A549 (cell line): ENCODE data around the gene ASPG. TPM values are rescaled to one million over a fixed set of nuclear protein-coding genes. Genes with fewer than 3 reads are reported as not detected.

Experiments
- ATAC-seq, 2 experiments: fragments of 200-7000 bp in 1 of 2; fragments of >200 bp in 1 of 2; cut with Nextera tagmentation in 1 of 2; cut with Tn5 transposase in 1 of 2; 3 replicates each; pipeline versions ENCODE4 v1.8.0 to v1.9.1; 2018 to 2020; ENCODE audit warnings: mild to moderate bottlenecking in 1 of 2, moderate library complexity in 1 of 2
- CTCF ChIA-PET: fragments of 300-600 bp; sonication (Branson Sonifier 250); formaldehyde crosslinking; extraction: SDS; loops from one replicate; lab custom pipeline; 2021; ENCODE audit warnings: antibody characterized with exemption, inconsistent platforms; lab: Yijun Ruan, JAX
- POLR2A ChIA-PET: fragments of 350-600 bp; formaldehyde crosslinking; extraction: SDS; loops from one replicate; lab custom pipeline; 2021; ENCODE audit warnings: antibody characterized with exemption, inconsistent platforms; lab: Yijun Ruan, JAX
- DNase-seq, 2 experiments: peaks; one replicate each; pipeline versions ENCODE4 v3.0.0 to v3.0.0-alpha.2; 2011 to 2016; ENCODE audit warnings: low read depth in 1 of 2, low spot score in 1 of 2
- FAIRE-seq: peaks from 2 replicates; lab custom pipeline; 2011; peaks lifted over from hg19 to GRCh38; lab: Jason Lieb, UNC
- H3K27ac ChIP-seq, 2 experiments: fragments of >200 bp; sonication (Bioruptor Twin); formaldehyde crosslinking; 3 replicates each; pipeline ENCODE4 v1.5.1; 2016 to 2017
- H3K4me1 ChIP-seq: fragments of >200 bp; sonication (Bioruptor Twin); formaldehyde crosslinking; 3 replicates; pipeline ENCODE4 v1.6.1; 2016
- H3K4me2 ChIP-seq: fragments of >200 bp; sonication (Bioruptor Twin); formaldehyde crosslinking; 3 replicates; pipeline ENCODE4 v1.6.1; 2016
- H3K4me3 ChIP-seq: fragments of >200 bp; sonication (Bioruptor Twin); formaldehyde crosslinking; 3 replicates; pipeline ENCODE4 v1.5.1; 2016
- H3K9me3 ChIP-seq: fragments of >200 bp; sonication (Bioruptor Twin); formaldehyde crosslinking; 3 replicates; pipeline ENCODE4 v1.6.1; 2016
- CBX8 ChIP-seq: fragments of 200-600 bp; sonication (generic); IDR thresholded peaks from 2 replicates; pipeline ENCODE4 v1.6.1; 2016
- CHD2 ChIP-seq: fragments of 150-350 bp; IDR thresholded peaks from 2 replicates; pipeline ENCODE4 v1.6.1; 2014; ENCODE audit warnings: low read length; ENCODE audit not compliant: partially characterized antibody
- CTCF ChIP-seq: fragments of >200 bp; sonication (Bioruptor Twin); formaldehyde crosslinking; IDR thresholded peaks from 3 replicates; pipeline ENCODE4 v1.5.1; 2016
- FOSB ChIP-seq: fragments of 250-450 bp; sonication (Bioruptor Pico); IDR thresholded peaks from 2 replicates; pipeline ENCODE4 v1.5.0; 2020; ENCODE audit warnings: mild to moderate bottlenecking, moderate library complexity
- FOXS1 ChIP-seq: fragments of 250-450 bp; sonication (Bioruptor Pico); IDR thresholded peaks from 2 replicates; pipeline ENCODE4 v1.5.0; 2020; ENCODE audit warnings: mild to moderate bottlenecking, moderate library complexity
- HMGXB4 ChIP-seq: fragments of 250-450 bp; sonication (Bioruptor Pico); IDR thresholded peaks from 2 replicates; pipeline ENCODE4 v1.5.0; 2021; ENCODE audit warnings: mild to moderate bottlenecking, moderate library complexity, borderline replicate concordance
- HOXB5 ChIP-seq: fragments of 250-450 bp; sonication (Bioruptor Pico); IDR thresholded peaks from 2 replicates; pipeline ENCODE4 v1.5.0; 2020; ENCODE audit warnings: mild to moderate bottlenecking, moderate library complexity
- KDM5A ChIP-seq: fragments of 200-600 bp; sonication (generic); IDR thresholded peaks from 2 replicates; pipeline ENCODE4 v1.6.1; 2016; ENCODE audit warnings: antibody characterized with exemption, mild to moderate bottlenecking
- MAZ ChIP-seq: fragments of 150-350 bp; IDR thresholded peaks from 2 replicates; pipeline ENCODE4 v1.6.1; 2014; ENCODE audit warnings: antibody characterized with exemption, low read depth, low read length, borderline replicate concordance
- RAD21 ChIP-seq, 2 experiments: fragments of >200 bp in 1 of 2; sonication (Bioruptor Twin) in 1 of 2; formaldehyde crosslinking in 1 of 2; IDR thresholded peaks in 1 of 2; conservative IDR thresholded peaks in 1 of 2; 2 replicates in 1 of 2; 3 replicates in 1 of 2; pipeline ENCODE4 v1.6.1; 2012 to 2018; ENCODE audit warnings: inconsistent platforms in 1 of 2
- RARB ChIP-seq: fragments of 250-450 bp; sonication (Bioruptor Pico); IDR thresholded peaks from 2 replicates; pipeline ENCODE4 v1.8.0; 2021; ENCODE audit warnings: mild to moderate bottlenecking, moderate library complexity
- REST ChIP-seq: fragments of 200-600 bp; sonication (generic); IDR thresholded peaks from 2 replicates; pipeline ENCODE4 v1.6.1; 2016; ENCODE audit warnings: antibody characterized with exemption, mild to moderate bottlenecking, moderate library complexity
- RFX5 ChIP-seq: fragments of 450-650 bp; IDR thresholded peaks from 2 replicates; pipeline ENCODE4 v1.7.1; 2014; ENCODE audit warnings: antibody characterized with exemption, mild to moderate bottlenecking, moderate library complexity
- RNF2 ChIP-seq: fragments of 200-600 bp; sonication (generic); IDR thresholded peaks from 2 replicates; pipeline ENCODE4 v1.6.1; 2016; ENCODE audit warnings: low read depth, mild to moderate bottlenecking, antibody characterized with exemption, moderate library complexity, borderline replicate concordance
- SMC3 ChIP-seq: fragments of >200 bp; sonication (Bioruptor Twin); formaldehyde crosslinking; IDR thresholded peaks from 3 replicates; pipeline ENCODE4 v1.6.1; 2018; ENCODE audit warnings: inconsistent platforms
- TFCP2L1 ChIP-seq: fragments of 250-450 bp; sonication (Bioruptor Pico); IDR thresholded peaks from 2 replicates; pipeline ENCODE4 v1.5.0; 2021; ENCODE audit warnings: mild to moderate bottlenecking
- TP53 ChIP-seq: fragments of 250-450 bp; sonication (Bioruptor Pico); IDR thresholded peaks from 2 replicates; pipeline ENCODE4 v1.5.0; 2021; ENCODE audit warnings: mild to moderate bottlenecking, moderate library complexity
- ZC3H11A ChIP-seq: fragments of 450-650 bp; IDR thresholded peaks from 2 replicates; pipeline ENCODE4 v1.6.1; 2014; ENCODE audit warnings: antibody characterized with exemption, mild to moderate bottlenecking
- ZFP36 ChIP-seq: fragments of 450-650 bp; IDR thresholded peaks from 2 replicates; pipeline ENCODE4 v1.6.1; 2014; ENCODE audit warnings: borderline replicate concordance; ENCODE audit not compliant: partially characterized antibody
- ZNF302 ChIP-seq: fragments of 250-450 bp; sonication (Bioruptor Pico); IDR thresholded peaks from 2 replicates; pipeline ENCODE4 v1.9.0; 2021; ENCODE audit warnings: inconsistent platforms, mild to moderate bottlenecking, moderate library complexity
- ZSCAN20 ChIP-seq: fragments of 250-450 bp; sonication (Bioruptor Pico); IDR thresholded peaks from 2 replicates; pipeline ENCODE4 v1.8.0; 2022; ENCODE audit warnings: mild to moderate bottlenecking, moderate library complexity
- WGBS: methylation state at CpG from one replicate; pipeline ENCODE4 v1.1.6; 2017; ENCODE audit errors: missing lambda C conversion rate; 5-methylcytosine and 5-hydroxymethylcytosine counted together
- polyA plus RNA-seq, 4 experiments: library from polyadenylated mRNA; depleted of rRNA in 3 of 4; stranded (reverse); fragments of >200 nt; fragmentation: RNase III in 1 of 4; extraction: RNeasy Plus Mini Kit Qiagen cat#74134 plus additional on column Dnase treatment in 1 of 4; gene quantifications; 2 replicates in 3 of 4; 3 replicates in 1 of 4; pipeline ENCODE4 v1.2.3, GENCODE V29; 2011 to 2017
- TF ChIP-seq, protein P1 (sequence below): IDR thresholded peaks from 2 replicates; pipeline ENCODE4 v1.6.1; 2012
- TF ChIP-seq, protein P2 (sequence below): fragments of 450-650 bp; IDR thresholded peaks from 2 replicates; pipeline ENCODE4 v1.6.1; 2014; ENCODE audit warnings: antibody characterized with exemption
- TF ChIP-seq, protein P3 (sequence below): fragments of 250-450 bp; sonication (Bioruptor Pico); IDR thresholded peaks from 2 replicates; pipeline ENCODE4 v1.5.0; 2020; ENCODE audit warnings: low read depth, mild to moderate bottlenecking, moderate library complexity

The ASPG gene
- polyA plus RNA-seq, 2 of the 4 experiments (the other 2 are of a cell fraction): not detected

DNA sequence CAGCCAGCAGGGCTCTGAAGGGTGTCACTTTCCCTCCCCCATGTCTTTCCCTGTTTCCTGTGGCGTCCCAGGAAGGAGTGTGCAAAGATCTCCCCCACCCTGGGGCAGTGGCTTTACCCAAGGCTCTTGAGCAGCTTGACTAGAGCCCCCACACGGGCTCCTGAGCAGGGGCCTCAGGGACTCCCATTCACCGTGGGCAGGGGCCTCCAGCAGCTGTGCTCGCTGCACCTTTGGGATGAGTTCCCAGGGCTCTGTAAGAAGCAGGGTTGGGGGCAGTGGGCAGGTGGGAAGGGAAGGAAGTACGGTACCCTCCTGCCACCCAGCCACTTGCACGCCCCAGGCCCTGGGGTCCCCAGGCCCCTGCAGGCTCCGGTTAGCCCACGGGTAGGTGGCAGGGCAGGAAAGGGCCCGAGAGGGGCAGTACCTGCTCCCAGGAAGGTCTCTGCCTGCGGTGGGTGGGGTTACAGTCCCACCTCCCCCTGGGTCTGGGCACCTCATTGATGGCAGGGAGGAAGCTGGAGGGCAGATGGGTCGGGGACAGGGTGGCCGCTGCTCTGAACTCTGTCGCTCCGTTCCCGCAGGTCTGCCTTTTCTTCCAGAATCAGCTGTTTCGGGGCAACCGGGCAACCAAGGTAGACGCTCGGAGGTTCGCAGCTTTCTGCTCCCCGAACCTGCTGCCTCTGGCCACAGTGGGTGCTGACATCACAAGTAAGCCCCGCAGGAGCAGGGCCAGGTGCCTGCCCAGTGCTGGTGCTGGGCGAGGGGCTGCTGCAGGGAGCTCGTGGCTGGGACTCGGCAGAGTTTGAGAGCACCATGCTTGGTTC is 13.0 kb downstream of the ASPG start:
- 50% methylated on average over 9 of the region's 25 CpGs for WGBS
- Histone ChIP-seq H3K4me1 (peaks cover 5% of the 10 kb centered on the region; the same call in 2 of the 3 replicates), H3K4me3 (no peak overlapping the region), H3K27ac (no peak overlapping the region), H3K4me2 (no peak overlapping the region), H3K9me3 (no peaks in the 10 kb centered on the region)
- POLR2A ChIA-PET: no interaction called here
- CTCF ChIA-PET: interaction anchor here (1.1 to 3.8 kb wide), 4 partner anchors 11 to 466 kb away, joined by 3 to 20 read pairs (median 4); no protein-coding TSS in a partner anchor
- ATAC-seq: no peak
- no peak for DNase-seq
- FAIRE-seq: no peak
- TF ChIP-seq TP53 (CRISPR knock-in tag) (no peak), SMC3 (no peak), HMGXB4 (no peak), REST (no peak), RAD21 (conservative IDR thresholded peaks at IDR 0.05 in 1 of 2, IDR thresholded peaks at IDR 0.05 in 1 of 2) (no peak), RNF2 (no peak), FOXS1 (CRISPR knock-in tag) (no peak), HOXB5 (no peak), CTCF (no peak), CHD2 (no peak)
- TF ChIP-seq, protein P1, sequence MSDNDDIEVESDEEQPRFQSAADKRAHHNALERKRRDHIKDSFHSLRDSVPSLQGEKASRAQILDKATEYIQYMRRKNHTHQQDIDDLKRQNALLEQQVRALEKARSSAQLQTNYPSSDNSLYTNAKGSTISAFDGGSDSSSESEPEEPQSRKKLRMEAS: no peak

GRCh38 chr14:104099096-104100041 is 13.9 kb downstream of the ASPG start:
- FAIRE-seq: no peak
- no peak for DNase-seq

More at GRCh38 chr14:104099096-104100041, 13.9 kb downstream of the ASPG start:
- peaks cover 2% of the 10 kb centered on the region; the same call in 2 of the 3 replicates for H3K4me1 ChIP-seq
- no peak overlapping the region for H3K4me2 ChIP-seq
- H3K4me3 ChIP-seq: no peak overlapping the region
- no peak overlapping the region for H3K27ac ChIP-seq
- no peak for ATAC-seq
- no peaks in the 10 kb centered on the region for H3K9me3 ChIP-seq
- ChIA-PET CTCF (interaction anchor here (1.1 to 3.8 kb wide), 5 partner anchors 12 to 465 kb away, joined by 3 to 20 read pairs (median 4); no protein-coding TSS in a partner anchor), POLR2A (no interaction called here)
- WGBS: 70% methylated on average over 19 of the region's 26 CpGs
- no peak for TF ChIP-seq CBX8
- TF ChIP-seq RFX5: no peak
- no peak for TF ChIP-seq TFCP2L1 (CRISPR knock-in tag)
- no peak for TF ChIP-seq ZNF302 (CRISPR knock-in tag)
- TF ChIP-seq, protein P2, sequence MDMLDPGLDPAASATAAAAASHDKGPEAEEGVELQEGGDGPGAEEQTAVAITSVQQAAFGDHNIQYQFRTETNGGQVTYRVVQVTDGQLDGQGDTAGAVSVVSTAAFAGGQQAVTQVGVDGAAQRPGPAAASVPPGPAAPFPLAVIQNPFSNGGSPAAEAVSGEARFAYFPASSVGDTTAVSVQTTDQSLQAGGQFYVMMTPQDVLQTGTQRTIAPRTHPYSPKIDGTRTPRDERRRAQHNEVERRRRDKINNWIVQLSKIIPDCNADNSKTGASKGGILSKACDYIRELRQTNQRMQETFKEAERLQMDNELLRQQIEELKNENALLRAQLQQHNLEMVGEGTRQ: no peak
- TF ChIP-seq ZFP36: no peak
- TF ChIP-seq, protein P1: no peak
- no peak for TF ChIP-seq CHD2
- TF ChIP-seq KDM5A: no peak
- TF ChIP-seq FOSB (CRISPR knock-in tag): no peak
- no peak for TF ChIP-seq MAZ
- TF ChIP-seq, protein P3, sequence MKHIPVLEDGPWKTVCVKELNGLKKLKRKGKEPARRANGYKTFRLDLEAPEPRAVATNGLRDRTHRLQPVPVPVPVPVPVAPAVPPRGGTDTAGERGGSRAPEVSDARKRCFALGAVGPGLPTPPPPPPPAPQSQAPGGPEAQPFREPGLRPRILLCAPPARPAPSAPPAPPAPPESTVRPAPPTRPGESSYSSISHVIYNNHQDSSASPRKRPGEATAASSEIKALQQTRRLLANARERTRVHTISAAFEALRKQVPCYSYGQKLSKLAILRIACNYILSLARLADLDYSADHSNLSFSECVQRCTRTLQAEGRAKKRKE (CRISPR knock-in tag): no peak
- TF ChIP-seq ZC3H11A: no peak
- no peak for TF ChIP-seq RARB
- TF ChIP-seq ZSCAN20: no peak
